HEK293 (cell line): ENCODE results near the gene FOXE3.

Experiments
- BCL11A ChIP-seq: fragments of 450-650 bp; formaldehyde crosslinking; IDR thresholded peaks from 2 replicates; pipeline ENCODE4 v1.5.1; 2016; ENCODE audit warnings: low read depth, missing biosample characterization, missing genetic modification characterization
- CTCF ChIP-seq: fragments of 450-650 bp; formaldehyde crosslinking; IDR thresholded peaks from 2 replicates; pipeline ENCODE4 v1.5.1; 2016; ENCODE audit warnings: missing biosample characterization, missing genetic modification characterization
- GLIS2 ChIP-seq: fragments of 450-650 bp; formaldehyde crosslinking; IDR thresholded peaks from 2 replicates; pipeline ENCODE4 v1.5.1; 2016; ENCODE audit warnings: missing biosample characterization, missing genetic modification characterization
- KLF8 ChIP-seq: fragments of 450-650 bp; formaldehyde crosslinking; IDR thresholded peaks from 2 replicates; pipeline ENCODE4 v1.5.1; 2016; ENCODE audit warnings: missing biosample characterization, missing genetic modification characterization
- KLF9 ChIP-seq: fragments of 450-650 bp; formaldehyde crosslinking; IDR thresholded peaks from 2 replicates; pipeline ENCODE4 v1.5.1; 2016; ENCODE audit warnings: missing biosample characterization, missing genetic modification characterization, low read depth
- RBAK ChIP-seq: fragments of 450-650 bp; formaldehyde crosslinking; IDR thresholded peaks from 2 replicates; pipeline ENCODE4 v1.5.1; 2016; ENCODE audit warnings: missing biosample characterization, missing genetic modification characterization
- TRIM28 ChIP-seq: IDR thresholded peaks from 2 replicates; pipeline ENCODE4 v1.6.1; 2011; ENCODE audit warnings: low read length, control low read depth, borderline replicate concordance
- YY1 ChIP-seq: fragments of 450-650 bp; formaldehyde crosslinking; IDR thresholded peaks from 2 replicates; pipeline ENCODE4 v1.5.1; 2018; ENCODE audit warnings: missing biosample characterization, missing genetic modification characterization
- ZBTB21 ChIP-seq: fragments of 450-650 bp; formaldehyde crosslinking; IDR thresholded peaks from 2 replicates; pipeline ENCODE4 v1.5.1; 2017; ENCODE audit warnings: missing biosample characterization, missing genetic modification characterization
- ZEB2 ChIP-seq: fragments of 450-650 bp; formaldehyde crosslinking; IDR thresholded peaks from 2 replicates; pipeline ENCODE4 v1.5.1; 2016; ENCODE audit warnings: missing biosample characterization, missing genetic modification characterization
- ZFP69B ChIP-seq: fragments of 450-650 bp; formaldehyde crosslinking; IDR thresholded peaks from 2 replicates; pipeline ENCODE4 v1.5.1; 2016; ENCODE audit warnings: missing biosample characterization, missing genetic modification characterization
- ZNF112 ChIP-seq: fragments of 450-650 bp; formaldehyde crosslinking; IDR thresholded peaks from 2 replicates; pipeline ENCODE4 v1.5.0; 2017; ENCODE audit warnings: missing biosample characterization, missing genetic modification characterization
- ZNF114 ChIP-seq: fragments of 450-650 bp; formaldehyde crosslinking; IDR thresholded peaks from 2 replicates; pipeline ENCODE4 v1.5.0; 2017; ENCODE audit warnings: missing biosample characterization, missing genetic modification characterization
- ZNF138 ChIP-seq: fragments of 450-650 bp; formaldehyde crosslinking; IDR thresholded peaks from 2 replicates; pipeline ENCODE4 v1.5.1; 2016; ENCODE audit warnings: missing biosample characterization, missing genetic modification characterization, borderline replicate concordance
- ZNF146 ChIP-seq: fragments of 450-650 bp; formaldehyde crosslinking; IDR thresholded peaks from 2 replicates; pipeline ENCODE4 v1.5.1; 2016; ENCODE audit warnings: missing biosample characterization, missing genetic modification characterization
- ZNF157 ChIP-seq: fragments of 450-650 bp; formaldehyde crosslinking; IDR thresholded peaks from 2 replicates; pipeline ENCODE4 v1.5.1; 2016; ENCODE audit warnings: missing biosample characterization, missing genetic modification characterization
- ZNF19 ChIP-seq: fragments of 450-650 bp; formaldehyde crosslinking; IDR thresholded peaks from 2 replicates; pipeline ENCODE4; 2016; ENCODE audit warnings: missing biosample characterization, missing genetic modification characterization, low read depth
- ZNF2 ChIP-seq: fragments of 450-650 bp; formaldehyde crosslinking; IDR thresholded peaks from 2 replicates; pipeline ENCODE4 v1.5.1; 2016; ENCODE audit warnings: missing biosample characterization, missing genetic modification characterization
- ZNF324 ChIP-seq: fragments of 450-650 bp; formaldehyde crosslinking; IDR thresholded peaks from 2 replicates; pipeline ENCODE4 v1.5.1; 2016; ENCODE audit warnings: missing biosample characterization, missing genetic modification characterization
- ZNF354C ChIP-seq: fragments of 450-650 bp; formaldehyde crosslinking; IDR thresholded peaks from 2 replicates; pipeline ENCODE4 v1.5.1; 2016; ENCODE audit warnings: missing biosample characterization, missing genetic modification characterization, low read depth, borderline replicate concordance
- ZNF366 ChIP-seq: fragments of 450-650 bp; formaldehyde crosslinking; conservative IDR thresholded peaks from 2 replicates; pipeline ENCODE4 v1.5.1; 2016; ENCODE audit warnings: missing biosample characterization, missing genetic modification characterization
- ZNF398 ChIP-seq: fragments of 450-650 bp; formaldehyde crosslinking; IDR thresholded peaks from 2 replicates; pipeline ENCODE4 v1.5.1; 2017; ENCODE audit warnings: missing biosample characterization, missing genetic modification characterization
- ZNF433 ChIP-seq: fragments of 450-650 bp; formaldehyde crosslinking; IDR thresholded peaks from 2 replicates; pipeline ENCODE4 v1.5.1; 2016; ENCODE audit warnings: missing biosample characterization, missing genetic modification characterization, low read depth
- ZNF501 ChIP-seq: fragments of 450-650 bp; formaldehyde crosslinking; IDR thresholded peaks from 2 replicates; pipeline ENCODE4 v1.5.1; 2016; ENCODE audit warnings: missing biosample characterization, missing genetic modification characterization
- ZNF518A ChIP-seq: fragments of 450-650 bp; formaldehyde crosslinking; conservative IDR thresholded peaks from 2 replicates; pipeline ENCODE4 v1.5.1; 2016; ENCODE audit warnings: low read depth, missing biosample characterization, missing genetic modification characterization
- ZNF549 ChIP-seq: fragments of 450-650 bp; IDR thresholded peaks from 2 replicates; pipeline ENCODE4 v1.5.1; 2018; ENCODE audit warnings: missing biosample characterization, missing genetic modification characterization, mild to moderate bottlenecking, inconsistent platforms, moderate library complexity
- ZNF623 ChIP-seq: fragments of 450-650 bp; formaldehyde crosslinking; IDR thresholded peaks from 2 replicates; pipeline ENCODE4 v1.5.1; 2016; ENCODE audit warnings: missing biosample characterization, missing genetic modification characterization
- ZNF660 ChIP-seq: fragments of 450-650 bp; IDR thresholded peaks from 2 replicates; pipeline ENCODE4 v1.5.1; 2018; ENCODE audit warnings: missing biosample characterization, mild to moderate bottlenecking, missing genetic modification characterization
- ZNF664 ChIP-seq: fragments of 450-650 bp; formaldehyde crosslinking; IDR thresholded peaks from 2 replicates; pipeline ENCODE4 v1.5.1; 2016; ENCODE audit warnings: missing biosample characterization, missing genetic modification characterization
- ZNF677 ChIP-seq: fragments of 450-650 bp; IDR thresholded peaks from 2 replicates; pipeline ENCODE4 v1.5.0; 2018; ENCODE audit warnings: missing biosample characterization, mild to moderate bottlenecking, missing genetic modification characterization, moderate library complexity
- ZNF701 ChIP-seq: fragments of 450-650 bp; formaldehyde crosslinking; IDR thresholded peaks from 2 replicates; pipeline ENCODE4 v1.5.1; 2016; ENCODE audit warnings: missing biosample characterization, missing genetic modification characterization
- ZSCAN23 ChIP-seq: fragments of 450-650 bp; formaldehyde crosslinking; IDR thresholded peaks from 2 replicates; pipeline ENCODE4 v1.5.1; 2016; ENCODE audit warnings: missing biosample characterization, missing genetic modification characterization
- ZSCAN4 ChIP-seq: fragments of 450-650 bp; formaldehyde crosslinking; IDR thresholded peaks from 2 replicates; pipeline ENCODE4 v1.5.1; 2017; ENCODE audit warnings: missing biosample characterization, missing genetic modification characterization

FOXE3 gene

GRCh38 chr1:47436304-47436978 lies 20.4 kb downstream of the FOXE3 start (continued):
- TF ChIP-seq ZNF518A (tag by site-specific recombination) (no peak), ZFP69B (peak; percentile 96), ZNF114 (tag by site-specific recombination) (no peak), ZNF366 (tag by site-specific recombination) (no peak), KLF9 (tag by site-specific recombination) (no peak), ZNF146 (0 out of 2 replicates have a peak, but pooled peaks have one; percentile 3), ZNF664 (tag by site-specific recombination) (no peak), ZNF19 (tag by site-specific recombination) (no peak), ZNF701 (tag by site-specific recombination) (no peak), RBAK (tag by site-specific recombination) (no peak), BCL11A (tag by site-specific recombination) (peak; percentile 83), ZNF354C (tag by site-specific recombination) (no peak), TRIM28 (peak; percentile 84; the same call in 1 of the 2 replicates), ZEB2 (tag by site-specific recombination) (peak; percentile 88), ZNF324 (tag by site-specific recombination) (peak; percentile 90), ZNF112 (no peak), CTCF (tag by site-specific recombination) (peak; percentile 95), ZNF398 (peak; percentile 61), ZBTB21 (tag by site-specific recombination) (no peak), ZSCAN23 (tag by site-specific recombination) (no peak), GLIS2 (tag by site-specific recombination) (peak; percentile 97), ZNF138 (tag by site-specific recombination) (no peak), ZNF2 (tag by site-specific recombination) (peak; percentile 88), ZNF623 (tag by site-specific recombination) (no peak; the same call in 1 of the 2 replicates), ZNF157 (no peak), YY1 (tag by site-specific recombination) (no peak), KLF8 (tag by site-specific recombination) (peak; percentile 46; the same call in 1 of the 2 replicates), ZNF433 (tag by site-specific recombination) (no peak), ZNF677 (tag by site-specific recombination) (no peak), ZNF501 (peak; percentile 82; the same call in 1 of the 2 replicates), ZNF660 (peak; percentile 66; the same call in 1 of the 2 replicates), ZNF549 (no peak), ZSCAN4 (no peak; the same call in 1 of the 2 replicates)
